GM23338 (cell line): ENCODE results near the gene ARHGAP10. TPM values are rescaled to one million over a fixed set of nuclear protein-coding genes. Genes with fewer than 3 reads are reported as not detected.

Experiments used
- ATAC-seq: fragments of 200-7000 bp; cut with Tn5 transposase; 3 replicates; pipeline ENCODE4 v1.9.1; 2020
- DNase-seq: peaks from one replicate; pipeline ENCODE4 v3.0.0-alpha.2; 2015; ENCODE audit warnings: low spot score
- H2AFZ ChIP-seq: fragments of 200-600 bp; sonication (generic); 2 replicates; pipeline ENCODE4 v1.8.0; 2016; ENCODE audit warnings: antibody characterized with exemption, mild to moderate bottlenecking, moderate library complexity
- H3F3A ChIP-seq: fragments of 200-600 bp; sonication (generic); replicated peaks from 2 replicates; pipeline ENCODE4 v1.8.0; 2017; ENCODE audit warnings: antibody characterized with exemption, mixed run types, low read depth
- H3K27ac ChIP-seq: fragments of 200-600 bp; sonication (generic); 2 replicates; pipeline ENCODE4 v1.6.1; 2016; ENCODE audit warnings: low read depth
- H3K27me3 ChIP-seq: fragments of 200-600 bp; sonication (generic); 2 replicates; pipeline ENCODE4 v1.8.0; 2016; ENCODE audit warnings: mild to moderate bottlenecking, mixed run types, moderate library complexity; ENCODE audit not compliant: insufficient read depth
- H3K36me3 ChIP-seq: fragments of 200-600 bp; sonication (generic); 2 replicates; pipeline ENCODE4 v1.8.0; 2016; ENCODE audit warnings: mild to moderate bottlenecking; ENCODE audit not compliant: insufficient read depth
- H3K4me1 ChIP-seq: fragments of 200-600 bp; sonication (generic); 2 replicates; pipeline ENCODE4 v1.8.0; 2016; ENCODE audit warnings: mild to moderate bottlenecking, moderate library complexity; ENCODE audit not compliant: insufficient read depth
- H3K4me2 ChIP-seq: fragments of 200-600 bp; sonication (generic); 2 replicates; pipeline ENCODE4 v1.7.1; 2017; ENCODE audit warnings: mixed run types
- H3K4me3 ChIP-seq: fragments of 200-600 bp; sonication (generic); 2 replicates; pipeline ENCODE4 v1.6.1; 2016; ENCODE audit warnings: mixed run types
- H3K79me2 ChIP-seq: fragments of 200-600 bp; sonication (generic); replicated peaks from 2 replicates; pipeline ENCODE4 v1.8.0; 2017; ENCODE audit warnings: mild to moderate bottlenecking; ENCODE audit not compliant: insufficient read depth
- H3K9me2 ChIP-seq: fragments of 200-600 bp; sonication (generic); 2 replicates; pipeline ENCODE4 v1.8.0; 2017; ENCODE audit not compliant: insufficient read depth
- H4K20me1 ChIP-seq: fragments of 200-600 bp; sonication (generic); replicated peaks from 2 replicates; pipeline ENCODE4 v1.8.0; 2017; ENCODE audit warnings: mild to moderate bottlenecking; ENCODE audit not compliant: insufficient read depth
- H3K27ac Mint-ChIP-seq: 2 replicates; pipeline ENCODE4 v1.8.0; 2020; ENCODE audit warnings: inconsistent platforms, mild to moderate bottlenecking, moderate library complexity, mixed read lengths
- H3K27me3 Mint-ChIP-seq: 3 replicates; pipeline ENCODE4 v1.8.0; 2022; ENCODE audit warnings: low read depth, mild to moderate bottlenecking, moderate library complexity, mixed read lengths, inconsistent platforms; ENCODE audit not compliant: insufficient read depth, poor library complexity
- H3K36me3 Mint-ChIP-seq: 3 replicates; pipeline ENCODE4 v1.8.0; 2021; ENCODE audit warnings: low read depth, mild to moderate bottlenecking, inconsistent platforms, moderate library complexity, mixed read lengths
- H3K4me1 Mint-ChIP-seq: 3 replicates; pipeline ENCODE4 v1.8.0; 2020; ENCODE audit warnings: mild to moderate bottlenecking, inconsistent platforms, mixed read lengths
- H3K4me3 Mint-ChIP-seq: 3 replicates; pipeline ENCODE4 v1.8.0; 2021; ENCODE audit warnings: moderate library complexity, mild to moderate bottlenecking, inconsistent platforms, mixed read lengths
- H3K9me3 Mint-ChIP-seq: 3 replicates; pipeline ENCODE4 v1.8.0; 2020; ENCODE audit warnings: moderate library complexity, mild to moderate bottlenecking, inconsistent platforms, mixed read lengths
- CREB1 ChIP-seq: fragments of 250-450 bp; sonication (Bioruptor Pico); IDR thresholded peaks from 2 replicates; pipeline ENCODE4 v1.5.0; 2020; ENCODE audit warnings: low read depth, mild to moderate bottlenecking, moderate library complexity
- ETS1 ChIP-seq: IDR thresholded peaks from 2 replicates; pipeline ENCODE4 v1.6.1; 2016; ENCODE audit warnings: antibody characterized with exemption
- EZH2phosphoT487 ChIP-seq: fragments of 200-600 bp; sonication (generic); IDR thresholded peaks from one replicate; pipeline ENCODE4 v1.8.1; 2018; ENCODE audit warnings: antibody characterized with exemption; ENCODE audit not compliant: unreplicated experiment
- JUNB ChIP-seq: IDR thresholded peaks from one replicate; pipeline ENCODE4 v1.6.1; 2016; ENCODE audit warnings: antibody characterized with exemption; ENCODE audit not compliant: unreplicated experiment
- NANOG ChIP-seq: IDR thresholded peaks from 2 replicates; pipeline ENCODE4 v1.6.1; 2016; ENCODE audit warnings: antibody characterized with exemption, borderline replicate concordance
- STAT1 ChIP-seq: IDR thresholded peaks from one replicate; pipeline ENCODE4 v1.6.1; 2016; ENCODE audit warnings: antibody characterized with exemption; ENCODE audit not compliant: unreplicated experiment
- ZNF114 ChIP-seq: fragments of 250-450 bp; sonication (Bioruptor Pico); IDR thresholded peaks from 2 replicates; pipeline ENCODE4 v1.5.0; 2020; ENCODE audit warnings: mild to moderate bottlenecking, moderate library complexity
- ZNF331 ChIP-seq: fragments of 250-450 bp; sonication (Bioruptor Pico); IDR thresholded peaks from 2 replicates; pipeline ENCODE4 v1.5.0; 2020; ENCODE audit warnings: low read depth, mild to moderate bottlenecking, moderate library complexity
- polyA plus RNA-seq: library from polyadenylated mRNA; unstranded; fragments of >200 nt; fragmentation: Nextera tagmentation; extraction: Ambion mirVana; gene quantifications from 2 replicates; pipeline ENCODE4 v1.2.1, GENCODE V29; 2016
- total RNA-seq: library from RNA; depleted of rRNA; stranded (reverse); fragments of >200 nt; shearing (Covaris generic); gene quantifications from 2 replicates; pipeline ENCODE4 v1.2.3, GENCODE V29; 2014
- TF ChIP-seq, protein P1 (sequence below), 2 experiments: fragments of 200-600 bp in 1 of 2; sonication (generic) in 1 of 2; conservative IDR thresholded peaks; 2 replicates each; pipeline versions ENCODE4 v1.5.1 to v1.6.1; 2016 to 2017; ENCODE audit warnings: antibody characterized with exemption in 2 of 2, low read depth in 2 of 2, mild to moderate bottlenecking in 2 of 2, moderate library complexity in 1 of 2
- TF ChIP-seq, protein P2 (sequence below): fragments of 250-450 bp; sonication (Bioruptor Pico); IDR thresholded peaks from 2 replicates; pipeline ENCODE4 v1.5.0; 2020; ENCODE audit warnings: mild to moderate bottlenecking, moderate library complexity
- TF ChIP-seq, protein P3 (sequence below): IDR thresholded peaks from one replicate; pipeline ENCODE4 v1.6.1; 2018; ENCODE audit warnings: antibody characterized with exemption; ENCODE audit not compliant: unreplicated experiment

Gene ARHGAP10
- total and polyA plus RNA-seq, 2 experiments from 2014 or later = 5.1 to 6.3 TPM

- H3K9me2 ChIP-seq = no peaks in the 10 kb centered on the region
- peaks cover 26% of the 10 kb centered on the region; the same call in 1 of the 2 replicates for H3K4me1 ChIP-seq
- Mint-ChIP-seq H3K27ac (no peak overlapping the region; the same call in 1 of the 2 replicates), H3K4me1 (peaks cover 35% of the 10 kb centered on the region), H3K4me3 (no peak overlapping the region), H3K27me3 (no peaks in the 10 kb centered on the region), H3K9me3 (no peaks in the 10 kb centered on the region), H3K36me3 (no peaks in the 10 kb centered on the region)
- H3K4me2 ChIP-seq = no peak overlapping the region
- H3F3A ChIP-seq = no peaks in the 10 kb centered on the region
- H3K79me2 ChIP-seq = no peaks in the 10 kb centered on the region
- TF ChIP-seq EZH2phosphoT487 = no peak
- TF ChIP-seq, protein P1, sequence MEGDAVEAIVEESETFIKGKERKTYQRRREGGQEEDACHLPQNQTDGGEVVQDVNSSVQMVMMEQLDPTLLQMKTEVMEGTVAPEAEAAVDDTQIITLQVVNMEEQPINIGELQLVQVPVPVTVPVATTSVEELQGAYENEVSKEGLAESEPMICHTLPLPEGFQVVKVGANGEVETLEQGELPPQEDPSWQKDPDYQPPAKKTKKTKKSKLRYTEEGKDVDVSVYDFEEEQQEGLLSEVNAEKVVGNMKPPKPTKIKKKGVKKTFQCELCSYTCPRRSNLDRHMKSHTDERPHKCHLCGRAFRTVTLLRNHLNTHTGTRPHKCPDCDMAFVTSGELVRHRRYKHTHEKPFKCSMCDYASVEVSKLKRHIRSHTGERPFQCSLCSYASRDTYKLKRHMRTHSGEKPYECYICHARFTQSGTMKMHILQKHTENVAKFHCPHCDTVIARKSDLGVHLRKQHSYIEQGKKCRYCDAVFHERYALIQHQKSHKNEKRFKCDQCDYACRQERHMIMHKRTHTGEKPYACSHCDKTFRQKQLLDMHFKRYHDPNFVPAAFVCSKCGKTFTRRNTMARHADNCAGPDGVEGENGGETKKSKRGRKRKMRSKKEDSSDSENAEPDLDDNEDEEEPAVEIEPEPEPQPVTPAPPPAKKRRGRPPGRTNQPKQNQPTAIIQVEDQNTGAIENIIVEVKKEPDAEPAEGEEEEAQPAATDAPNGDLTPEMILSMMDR (conservative IDR thresholded peaks at IDR 0.05; ENCODE audit: low read depth in 2 of 2) = no peak
- no peak for TF ChIP-seq ZNF114 (CRISPR knock-in tag)
- TF ChIP-seq STAT1 = no peak
- TF ChIP-seq ETS1 = no peak
- TF ChIP-seq CREB1 (CRISPR knock-in tag) = no peak
- no peak for TF ChIP-seq JUNB
- TF ChIP-seq, protein P2, sequence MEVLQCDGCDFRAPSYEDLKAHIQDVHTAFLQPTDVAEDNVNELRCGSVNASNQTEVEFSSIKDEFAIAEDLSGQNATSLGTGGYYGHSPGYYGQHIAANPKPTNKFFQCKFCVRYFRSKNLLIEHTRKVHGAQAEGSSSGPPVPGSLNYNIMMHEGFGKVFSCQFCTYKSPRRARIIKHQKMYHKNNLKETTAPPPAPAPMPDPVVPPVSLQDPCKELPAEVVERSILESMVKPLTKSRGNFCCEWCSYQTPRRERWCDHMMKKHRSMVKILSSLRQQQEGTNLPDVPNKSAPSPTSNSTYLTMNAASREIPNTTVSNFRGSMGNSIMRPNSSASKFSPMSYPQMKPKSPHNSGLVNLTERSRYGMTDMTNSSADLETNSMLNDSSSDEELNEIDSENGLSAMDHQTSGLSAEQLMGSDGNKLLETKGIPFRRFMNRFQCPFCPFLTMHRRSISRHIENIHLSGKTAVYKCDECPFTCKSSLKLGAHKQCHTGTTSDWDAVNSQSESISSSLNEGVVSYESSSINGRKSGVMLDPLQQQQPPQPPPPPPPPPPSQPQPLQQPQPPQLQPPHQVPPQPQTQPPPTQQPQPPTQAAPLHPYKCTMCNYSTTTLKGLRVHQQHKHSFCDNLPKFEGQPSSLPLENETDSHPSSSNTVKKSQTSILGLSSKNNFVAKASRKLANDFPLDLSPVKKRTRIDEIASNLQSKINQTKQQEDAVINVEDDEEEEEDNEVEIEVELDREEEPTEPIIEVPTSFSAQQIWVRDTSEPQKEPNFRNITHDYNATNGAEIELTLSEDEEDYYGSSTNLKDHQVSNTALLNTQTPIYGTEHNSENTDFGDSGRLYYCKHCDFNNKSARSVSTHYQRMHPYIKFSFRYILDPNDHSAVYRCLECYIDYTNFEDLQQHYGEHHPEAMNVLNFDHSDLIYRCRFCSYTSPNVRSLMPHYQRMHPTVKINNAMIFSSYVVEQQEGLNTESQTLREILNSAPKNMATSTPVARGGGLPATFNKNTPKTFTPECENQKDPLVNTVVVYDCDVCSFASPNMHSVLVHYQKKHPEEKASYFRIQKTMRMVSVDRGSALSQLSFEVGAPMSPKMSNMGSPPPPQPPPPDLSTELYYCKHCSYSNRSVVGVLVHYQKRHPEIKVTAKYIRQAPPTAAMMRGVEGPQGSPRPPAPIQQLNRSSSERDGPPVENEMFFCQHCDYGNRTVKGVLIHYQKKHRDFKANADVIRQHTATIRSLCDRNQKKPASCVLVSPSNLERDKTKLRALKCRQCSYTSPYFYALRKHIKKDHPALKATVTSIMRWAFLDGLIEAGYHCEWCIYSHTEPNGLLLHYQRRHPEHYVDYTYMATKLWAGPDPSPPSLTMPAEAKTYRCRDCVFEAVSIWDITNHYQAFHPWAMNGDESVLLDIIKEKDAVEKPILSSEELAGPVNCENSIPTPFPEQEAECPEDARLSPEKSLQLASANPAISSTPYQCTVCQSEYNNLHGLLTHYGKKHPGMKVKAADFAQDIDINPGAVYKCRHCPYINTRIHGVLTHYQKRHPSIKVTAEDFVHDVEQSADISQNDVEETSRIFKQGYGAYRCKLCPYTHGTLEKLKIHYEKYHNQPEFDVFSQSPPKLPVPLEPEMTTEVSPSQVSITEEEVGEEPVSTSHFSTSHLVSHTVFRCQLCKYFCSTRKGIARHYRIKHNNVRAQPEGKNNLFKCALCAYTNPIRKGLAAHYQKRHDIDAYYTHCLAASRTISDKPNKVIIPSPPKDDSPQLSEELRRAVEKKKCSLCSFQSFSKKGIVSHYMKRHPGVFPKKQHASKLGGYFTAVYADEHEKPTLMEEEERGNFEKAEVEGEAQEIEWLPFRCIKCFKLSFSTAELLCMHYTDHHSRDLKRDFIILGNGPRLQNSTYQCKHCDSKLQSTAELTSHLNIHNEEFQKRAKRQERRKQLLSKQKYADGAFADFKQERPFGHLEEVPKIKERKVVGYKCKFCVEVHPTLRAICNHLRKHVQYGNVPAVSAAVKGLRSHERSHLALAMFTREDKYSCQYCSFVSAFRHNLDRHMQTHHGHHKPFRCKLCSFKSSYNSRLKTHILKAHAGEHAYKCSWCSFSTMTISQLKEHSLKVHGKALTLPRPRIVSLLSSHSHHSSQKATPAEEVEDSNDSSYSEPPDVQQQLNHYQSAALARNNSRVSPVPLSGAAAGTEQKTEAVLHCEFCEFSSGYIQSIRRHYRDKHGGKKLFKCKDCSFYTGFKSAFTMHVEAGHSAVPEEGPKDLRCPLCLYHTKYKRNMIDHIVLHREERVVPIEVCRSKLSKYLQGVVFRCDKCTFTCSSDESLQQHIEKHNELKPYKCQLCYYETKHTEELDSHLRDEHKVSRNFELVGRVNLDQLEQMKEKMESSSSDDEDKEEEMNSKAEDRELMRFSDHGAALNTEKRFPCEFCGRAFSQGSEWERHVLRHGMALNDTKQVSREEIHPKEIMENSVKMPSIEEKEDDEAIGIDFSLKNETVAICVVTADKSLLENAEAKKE = no peak
- TF ChIP-seq ZNF331 (CRISPR knock-in tag) = no peak
- TF ChIP-seq NANOG = no peak
- TF ChIP-seq, protein P3, sequence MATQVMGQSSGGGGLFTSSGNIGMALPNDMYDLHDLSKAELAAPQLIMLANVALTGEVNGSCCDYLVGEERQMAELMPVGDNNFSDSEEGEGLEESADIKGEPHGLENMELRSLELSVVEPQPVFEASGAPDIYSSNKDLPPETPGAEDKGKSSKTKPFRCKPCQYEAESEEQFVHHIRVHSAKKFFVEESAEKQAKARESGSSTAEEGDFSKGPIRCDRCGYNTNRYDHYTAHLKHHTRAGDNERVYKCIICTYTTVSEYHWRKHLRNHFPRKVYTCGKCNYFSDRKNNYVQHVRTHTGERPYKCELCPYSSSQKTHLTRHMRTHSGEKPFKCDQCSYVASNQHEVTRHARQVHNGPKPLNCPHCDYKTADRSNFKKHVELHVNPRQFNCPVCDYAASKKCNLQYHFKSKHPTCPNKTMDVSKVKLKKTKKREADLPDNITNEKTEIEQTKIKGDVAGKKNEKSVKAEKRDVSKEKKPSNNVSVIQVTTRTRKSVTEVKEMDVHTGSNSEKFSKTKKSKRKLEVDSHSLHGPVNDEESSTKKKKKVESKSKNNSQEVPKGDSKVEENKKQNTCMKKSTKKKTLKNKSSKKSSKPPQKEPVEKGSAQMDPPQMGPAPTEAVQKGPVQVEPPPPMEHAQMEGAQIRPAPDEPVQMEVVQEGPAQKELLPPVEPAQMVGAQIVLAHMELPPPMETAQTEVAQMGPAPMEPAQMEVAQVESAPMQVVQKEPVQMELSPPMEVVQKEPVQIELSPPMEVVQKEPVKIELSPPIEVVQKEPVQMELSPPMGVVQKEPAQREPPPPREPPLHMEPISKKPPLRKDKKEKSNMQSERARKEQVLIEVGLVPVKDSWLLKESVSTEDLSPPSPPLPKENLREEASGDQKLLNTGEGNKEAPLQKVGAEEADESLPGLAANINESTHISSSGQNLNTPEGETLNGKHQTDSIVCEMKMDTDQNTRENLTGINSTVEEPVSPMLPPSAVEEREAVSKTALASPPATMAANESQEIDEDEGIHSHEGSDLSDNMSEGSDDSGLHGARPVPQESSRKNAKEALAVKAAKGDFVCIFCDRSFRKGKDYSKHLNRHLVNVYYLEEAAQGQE = no peak
- no peak overlapping the region for H3K4me3 ChIP-seq
- H3K27me3 ChIP-seq = no peaks in the 10 kb centered on the region
- H4K20me1 ChIP-seq = no peaks in the 10 kb centered on the region
- H3K36me3 ChIP-seq = no peaks in the 10 kb centered on the region
- DNase-seq = peak; percentile 23
- ATAC-seq = peak; percentile 48
- H3K27ac ChIP-seq = no peak overlapping the region
- H2AFZ ChIP-seq = no peak overlapping the region
Measured at GRCh38 chr4:148061795-148062194, 329.9 kb downstream of the ARHGAP10 start.
